Measurements from ENCODE around the gene CELF4.

CELF4 gene

GRCh38 chr18:37249171-37249886 lies 316.3 kb downstream of the CELF4 start:
- DNase-seq = no peak

DNA sequence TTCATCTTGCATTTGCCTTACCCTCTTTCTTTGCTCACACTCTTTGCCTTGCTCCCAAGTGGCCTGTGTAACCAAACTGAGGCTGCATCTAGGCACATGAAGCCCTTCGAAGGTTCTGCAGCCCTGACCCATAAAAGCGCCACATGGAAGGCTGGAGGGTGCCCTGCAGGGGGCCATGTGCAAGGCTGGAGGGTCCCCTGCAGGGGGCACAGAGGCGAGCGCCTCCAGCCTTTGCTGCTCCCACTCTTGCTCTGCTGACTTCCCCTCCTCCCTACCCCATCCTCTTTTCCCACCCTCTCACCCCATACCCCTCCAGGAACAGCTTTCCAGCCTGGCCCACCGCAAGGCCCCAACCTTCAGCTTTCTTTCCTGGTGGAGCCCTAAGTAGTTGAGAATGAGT lies 317.3 kb downstream of the CELF4 start:
- no peak for DNase-seq

DNA sequence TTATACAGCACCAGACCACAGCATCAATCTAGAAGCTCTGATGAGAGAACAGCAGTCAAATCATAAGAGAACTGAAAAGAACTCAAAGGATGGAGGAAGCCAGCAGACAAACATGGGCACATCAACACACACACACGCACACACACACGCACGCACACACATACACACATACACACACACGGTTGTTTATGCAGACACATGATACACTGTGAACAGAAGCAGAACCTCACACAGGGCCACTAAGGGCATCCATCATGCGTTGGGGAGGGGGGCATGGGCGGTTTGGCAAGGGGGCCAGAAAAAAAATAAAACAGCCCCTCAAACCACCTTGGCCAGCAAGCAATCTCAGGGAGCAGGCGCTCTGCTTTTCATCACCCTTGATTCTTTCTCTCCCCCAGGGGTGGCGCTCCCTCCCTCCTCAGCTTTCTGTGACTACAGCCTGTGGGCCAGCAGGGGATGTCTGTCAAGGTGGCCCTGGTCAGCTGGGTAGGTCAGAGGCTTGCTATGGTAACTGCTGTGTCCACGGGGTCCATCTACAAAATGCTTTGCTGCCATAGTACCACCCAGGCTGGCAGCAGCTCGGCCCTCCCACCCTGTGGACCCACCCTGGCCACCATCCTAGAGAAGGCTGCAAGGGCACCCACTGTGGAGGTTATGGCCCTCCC lies 318.0 kb downstream of the CELF4 start:
- no peak for DNase-seq

- no peak for DNase-seq
Measured at GRCh38 chr18:37246779-37247340, 318.7 kb downstream of the CELF4 start.

- DNase-seq = no peak
Measured at GRCh38 chr18:37244618-37245017, 321.0 kb downstream of the CELF4 start.

GRCh38 chr18:37243741-37244140 lies 321.9 kb downstream of the CELF4 start:
- no peak for DNase-seq

DNA sequence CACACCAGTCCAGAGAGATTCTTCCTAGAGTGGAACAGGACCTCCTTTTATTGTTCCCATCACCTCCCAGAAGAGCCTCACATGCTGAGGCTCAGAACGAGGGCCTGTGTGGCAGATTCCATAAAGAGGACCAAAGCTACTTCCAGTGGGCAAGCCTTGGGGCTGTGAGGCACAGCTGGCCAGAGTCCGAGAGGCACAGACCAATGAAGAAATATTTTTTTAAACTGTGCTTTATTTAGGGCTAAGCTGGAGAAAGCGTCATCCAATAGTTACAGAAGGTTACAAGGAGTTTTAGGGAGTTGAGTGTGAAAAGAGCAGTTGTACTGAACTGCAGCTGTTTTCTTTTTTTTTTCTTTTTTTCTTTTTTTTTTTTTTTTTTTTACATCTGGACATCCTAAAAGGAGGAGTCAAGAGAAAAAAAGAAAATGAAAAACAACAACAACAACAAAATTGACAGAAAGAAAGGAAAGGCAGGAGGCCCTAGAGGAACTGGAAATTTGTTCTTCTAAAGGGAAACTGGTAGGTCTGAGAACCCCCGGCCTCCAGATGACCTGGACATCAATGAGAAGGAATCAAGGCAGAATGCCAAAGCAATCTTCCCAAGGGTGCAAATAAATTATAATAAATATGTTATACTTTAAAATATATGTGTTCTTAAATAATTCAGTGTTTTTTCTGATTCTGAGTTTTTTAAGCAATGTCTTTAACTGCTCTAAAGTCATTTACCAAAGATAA lies 322.6 kb downstream of the CELF4 start:
- DNase-seq = no peak

GRCh38 chr18:37242091-37242490 lies 323.5 kb downstream of the CELF4 start:
- no peak for DNase-seq

DNA sequence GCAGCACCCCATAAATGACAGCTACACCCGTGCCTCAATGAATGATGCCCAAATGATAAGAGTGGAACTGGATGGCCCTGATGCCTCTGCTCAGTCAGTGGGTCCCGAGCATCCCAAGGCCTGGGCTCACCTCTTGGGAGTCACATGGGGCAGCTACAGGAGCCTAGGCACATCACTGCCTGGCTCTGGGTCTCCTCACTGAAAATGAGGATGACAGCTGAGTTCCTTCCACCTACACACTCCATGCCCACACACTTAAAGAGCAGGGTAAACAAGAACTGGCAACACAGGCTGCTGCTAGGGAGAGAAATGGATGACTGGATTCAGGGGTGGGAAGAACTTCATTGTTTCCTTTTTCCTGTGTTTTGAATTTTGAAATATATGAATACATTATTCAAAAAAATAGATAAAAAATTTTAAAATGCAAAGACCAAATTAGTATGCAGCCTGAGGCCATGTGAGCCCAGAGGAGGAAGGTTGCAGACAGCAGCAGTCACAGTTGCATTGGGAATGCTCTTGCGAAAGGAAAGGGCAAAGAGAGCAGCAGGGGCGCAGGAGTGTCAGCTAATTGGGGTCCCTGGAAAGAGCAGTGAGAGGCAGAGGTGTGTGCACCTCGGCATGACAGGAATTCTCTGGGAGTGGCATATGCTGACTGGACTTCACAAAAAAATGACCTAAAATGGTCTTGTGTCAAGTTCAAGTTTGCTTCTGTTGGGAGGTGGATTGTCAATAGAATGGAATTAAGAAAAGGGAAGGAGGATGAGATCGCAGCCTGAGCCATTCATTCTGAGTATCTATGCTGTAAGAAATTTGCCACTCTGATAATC lies 327.1 kb downstream of the CELF4 start:
- no peak for DNase-seq

DNA sequence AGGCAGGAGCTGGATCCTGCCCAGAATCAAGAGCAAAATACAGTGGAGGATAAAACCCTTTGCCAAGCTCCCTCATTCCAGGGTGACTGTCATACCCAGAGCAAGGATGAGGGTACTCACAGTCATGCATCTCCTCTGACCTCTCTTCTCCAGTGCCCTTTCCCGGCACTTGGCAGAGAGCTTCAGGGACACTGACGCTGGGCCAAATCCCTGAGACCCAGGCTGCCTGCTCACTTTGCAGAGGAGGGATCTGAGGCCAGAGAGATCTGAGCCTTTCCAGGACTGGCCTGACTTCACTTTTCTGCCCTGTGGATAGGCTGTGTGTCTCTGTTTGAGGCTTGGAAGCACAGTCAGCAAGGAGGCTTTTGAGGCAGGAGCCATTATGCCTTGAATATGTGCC lies 330.0 kb downstream of the CELF4 start:
- DNase-seq = no peak

DNA sequence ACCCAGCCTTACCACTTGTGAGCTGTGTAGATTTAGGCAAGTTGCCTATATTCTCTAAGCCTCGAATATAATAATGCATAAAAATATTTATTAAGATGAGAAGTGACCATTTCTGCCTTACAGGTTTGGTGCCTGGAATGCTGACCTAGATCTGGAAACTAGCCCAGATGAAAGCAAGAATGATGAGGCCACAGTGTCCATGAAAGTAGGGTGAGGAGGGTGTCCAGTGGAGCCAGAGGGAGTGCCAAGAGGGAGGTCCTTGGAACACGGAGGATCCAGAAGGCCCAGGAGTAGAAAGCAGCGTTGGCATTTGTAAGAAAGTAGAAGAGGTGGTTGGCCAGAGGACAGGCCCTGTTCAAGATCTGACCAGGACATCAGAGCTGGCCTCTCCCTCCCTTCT lies 334.3 kb downstream of the CELF4 start:
- no peak for DNase-seq

GRCh38 chr18:37230768-37231167 lies 334.8 kb downstream of the CELF4 start:
- DNase-seq = no peak

DNA sequence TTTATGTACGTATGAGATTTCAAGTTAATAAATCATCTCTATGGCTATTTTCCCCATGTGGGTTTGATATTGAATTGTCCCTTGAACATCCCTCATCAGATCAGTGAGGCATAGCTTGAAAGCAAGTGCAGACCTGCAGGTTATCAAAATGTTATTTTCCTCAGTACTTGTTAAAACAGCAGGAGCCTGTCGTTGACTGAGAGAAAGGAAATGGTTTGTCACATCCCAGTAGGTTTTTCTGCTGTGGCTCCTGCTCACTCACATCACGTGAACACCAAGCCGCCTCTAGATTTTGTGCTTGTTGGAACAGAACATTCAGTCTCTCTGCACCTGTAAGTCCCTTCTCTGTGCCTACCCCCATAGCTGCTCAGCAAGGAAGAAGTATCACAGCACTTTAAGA lies 340.3 kb downstream of the CELF4 start:
- peak in 1 of 2 experiments; percentile 35 for DNase-seq

DNA sequence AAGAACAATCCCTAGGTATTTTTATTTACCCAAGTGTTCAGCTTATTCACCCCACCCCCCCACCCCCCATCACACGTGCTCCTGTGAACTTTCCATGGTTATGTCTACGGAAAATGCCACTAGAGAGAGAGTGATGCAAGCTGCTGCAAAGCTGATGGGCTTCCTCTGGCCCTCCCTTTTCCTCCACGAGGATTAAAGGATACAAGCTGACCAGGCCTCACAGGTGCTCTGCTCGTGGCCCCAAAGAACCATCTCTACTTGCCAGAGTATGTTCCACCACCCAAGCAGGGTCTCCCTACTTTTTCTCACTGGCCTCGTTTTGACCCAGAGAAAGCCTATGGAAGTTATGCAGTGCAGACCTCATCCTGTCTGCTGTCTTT lies 342.6 kb downstream of the CELF4 start:
- no peak for DNase-seq

GRCh38 chr18:37222354-37222998 lies 343.1 kb downstream of the CELF4 start:
- no peak for DNase-seq

- no peak for DNase-seq
Measured at GRCh38 chr18:37219257-37219656, 346.3 kb downstream of the CELF4 start.

DNA sequence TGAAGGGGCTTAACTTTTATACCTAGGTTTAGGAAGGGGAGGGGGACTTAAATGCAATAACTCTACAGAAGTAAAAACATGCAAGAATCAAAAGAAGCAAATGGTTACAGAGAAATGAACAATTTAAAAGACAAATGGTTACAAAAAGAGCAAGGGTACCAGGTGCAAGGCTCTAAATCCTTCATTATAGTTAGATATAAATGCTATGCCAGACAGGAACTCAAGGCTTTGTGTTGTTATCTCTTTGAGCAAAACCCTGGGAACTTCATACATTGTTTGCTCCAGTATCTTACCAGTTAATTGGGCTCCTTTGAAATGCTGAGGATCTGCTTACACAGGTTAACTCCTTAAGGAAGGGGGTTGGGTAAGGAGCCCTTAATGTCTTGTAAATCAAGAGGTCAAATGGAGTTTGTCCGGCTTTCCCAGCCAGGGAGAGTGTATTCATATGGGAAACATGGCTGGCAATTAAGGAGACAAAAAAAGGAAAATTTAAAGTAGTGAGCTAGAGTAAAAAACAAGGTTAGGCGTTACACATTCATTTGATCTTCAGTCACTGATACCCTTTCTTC lies 347.5 kb downstream of the CELF4 start:
- DNase-seq = no peak

DNA sequence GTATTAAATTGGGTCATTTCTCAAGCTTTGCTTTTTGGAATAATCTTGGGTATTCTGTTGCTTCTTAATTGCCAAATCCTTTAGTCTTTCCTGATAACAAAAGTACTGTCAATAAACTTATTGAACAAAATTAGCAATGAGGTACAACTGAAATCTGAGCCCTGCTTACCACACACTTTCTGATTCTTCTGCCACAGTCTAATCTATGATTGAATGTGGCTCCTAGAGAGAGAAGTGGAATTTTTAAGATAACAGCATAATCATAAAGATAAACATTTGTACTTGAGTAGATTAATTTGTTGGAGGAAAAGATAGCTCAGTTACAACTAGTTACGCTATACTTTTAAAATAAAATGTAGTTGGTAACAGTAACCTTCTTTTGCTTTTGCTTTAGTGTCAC lies 354.8 kb downstream of the CELF4 start:
- no peak for DNase-seq

DNA sequence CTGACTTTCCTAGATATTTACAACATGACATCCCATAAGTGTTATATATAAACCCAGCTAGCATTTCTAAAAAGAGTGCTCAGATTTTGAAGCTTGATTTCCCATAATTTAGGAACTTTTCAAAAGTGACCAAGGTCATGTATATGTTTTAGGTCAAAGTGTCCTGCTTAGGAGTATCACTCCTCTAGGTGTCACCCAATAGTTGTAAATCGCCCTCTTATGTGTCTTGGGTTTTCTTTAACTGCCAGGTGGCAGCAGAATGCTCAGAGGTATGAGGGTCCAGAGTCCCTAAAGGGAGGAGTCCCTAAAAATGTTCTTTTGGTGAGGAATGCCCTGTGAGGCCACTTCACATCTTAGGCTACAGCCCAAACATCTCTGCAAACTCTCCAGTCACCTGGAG lies 358.3 kb downstream of the CELF4 start:
- no peak for DNase-seq

- no peak for DNase-seq
Measured at GRCh38 chr18:37199741-37200140, 365.9 kb downstream of the CELF4 start.

All from NCI-H2081 (cell line).